T-helper 1 cell treated with Interleukin-12 subunit alpha and Interleukin-12 subunit beta and Interleukin-4 antibody, amounts not matched to agents 30 μg/mL and 1 μg/mL, for 36 hours (primary cell): Measurements from ENCODE around the gene KRTAP4-11.
"Not testable (repeated sequence)": the region's sequence is repeated elsewhere in the genome, so short reads cannot be mapped to it uniquely, and the experiment has no call there.

Experiments used
- H3K27ac Mint-ChIP-seq: one replicate; pipeline ENCODE4 v1.8.0; 2021; ENCODE audit warnings: mild to moderate bottlenecking, mixed read lengths
- H3K27me3 Mint-ChIP-seq: one replicate; pipeline ENCODE4 v1.8.0; 2021; ENCODE audit warnings: low read depth, mixed read lengths
- H3K36me3 Mint-ChIP-seq: one replicate; pipeline ENCODE4 v1.8.0; 2021; ENCODE audit warnings: low read depth, mixed read lengths
- H3K4me1 Mint-ChIP-seq: one replicate; pipeline ENCODE4 v1.8.0; 2021; ENCODE audit warnings: low read depth, mixed read lengths
- H3K4me3 Mint-ChIP-seq: one replicate; pipeline ENCODE4 v1.8.0; 2021; ENCODE audit warnings: mild to moderate bottlenecking, moderate library complexity, mixed read lengths
- H3K9me3 Mint-ChIP-seq: one replicate; pipeline ENCODE4 v1.8.0; 2021; ENCODE audit warnings: mixed read lengths

KRTAP4-11 gene

GRCh38 chr17:41111151-41111885 is 6.9 kb downstream of the KRTAP4-11 start:
- peaks cover 5% of the 10 kb centered on the region for H3K27me3 Mint-ChIP-seq

GRCh38 chr17:41108728-41109386 is 9.3 kb downstream of the KRTAP4-11 start:
- not testable (repeated sequence) for H3K27ac Mint-ChIP-seq, H3K4me1 Mint-ChIP-seq, H3K36me3 Mint-ChIP-seq, H3K9me3 Mint-ChIP-seq, H3K4me3 Mint-ChIP-seq, H3K27me3 Mint-ChIP-seq

More at GRCh38 chr17:41111151-41111885, 6.9 kb downstream of the KRTAP4-11 start:
- H3K4me1 Mint-ChIP-seq: no peaks in the 10 kb centered on the region
- no peak overlapping the region for H3K4me3 Mint-ChIP-seq
- H3K9me3 Mint-ChIP-seq: peaks cover 6% of the 10 kb centered on the region
- no peak overlapping the region for H3K27ac Mint-ChIP-seq
- no peaks in the 10 kb centered on the region for H3K36me3 Mint-ChIP-seq

GRCh38 chr17:41107941-41108450 is 10.2 kb downstream of the KRTAP4-11 start:
- H3K9me3 Mint-ChIP-seq: peaks cover 6% of the 10 kb centered on the region
- H3K4me3 Mint-ChIP-seq: no peak overlapping the region
- no peak overlapping the region for H3K27ac Mint-ChIP-seq
- H3K36me3 Mint-ChIP-seq: no peaks in the 10 kb centered on the region
- no peaks in the 10 kb centered on the region for H3K4me1 Mint-ChIP-seq
- H3K27me3 Mint-ChIP-seq: peaks cover 8% of the 10 kb centered on the region

- H3K27ac Mint-ChIP-seq, H3K4me3 Mint-ChIP-seq, H3K36me3 Mint-ChIP-seq, H3K27me3 Mint-ChIP-seq, H3K9me3 Mint-ChIP-seq, H3K4me1 Mint-ChIP-seq: not testable (repeated sequence)
These were observed 12.8 kb downstream of the KRTAP4-11 start, which contains the start of gene KRTAP4-9 for GRCh38 chr17:41105347-41105746. Gene KRTAP4-9 (plus strand): TSS chr17:41105389. CDS start chr17:41105389, 0 bp downstream.

- H3K36me3 Mint-ChIP-seq, H3K27ac Mint-ChIP-seq, H3K27me3 Mint-ChIP-seq, H3K4me3 Mint-ChIP-seq, H3K9me3 Mint-ChIP-seq, H3K4me1 Mint-ChIP-seq: not testable (repeated sequence)
These were observed 13.7 kb downstream of the KRTAP4-11 start for GRCh38 chr17:41104386-41105038.

- Mint-ChIP-seq H3K27me3 (peaks cover 3% of the 10 kb centered on the region), H3K27ac (no peak overlapping the region), H3K9me3 (no peaks in the 10 kb centered on the region), H3K36me3 (no peaks in the 10 kb centered on the region), H3K4me3 (no peak overlapping the region), H3K4me1 (no peaks in the 10 kb centered on the region)
These were observed 14.3 kb downstream of the KRTAP4-11 start for GRCh38 chr17:41103896-41104295.

GRCh38 chr17:41101586-41102259 is 16.4 kb downstream of the KRTAP4-11 start, which contains the start of gene KRTAP4-16:
Gene KRTAP4-16 (minus strand): TSS chr17:41102209. CDS start chr17:41102209, 0 bp downstream.
- Mint-ChIP-seq H3K9me3 (no peaks in the 10 kb centered on the region), H3K4me1 (no peaks in the 10 kb centered on the region), H3K4me3 (no peak within 1 kb of the TSS), H3K36me3 (no peaks in the 10 kb centered on the region), H3K27ac (no peak within 1 kb of the TSS), H3K27me3 (peaks cover 3% of the 10 kb centered on the region)

- H3K27ac Mint-ChIP-seq, H3K27me3 Mint-ChIP-seq, H3K4me3 Mint-ChIP-seq, H3K4me1 Mint-ChIP-seq, H3K9me3 Mint-ChIP-seq, H3K36me3 Mint-ChIP-seq: not testable (repeated sequence)
These were observed 18.3 kb downstream of the KRTAP4-11 start for GRCh38 chr17:41099682-41100480.

- Mint-ChIP-seq H3K36me3 (no peaks in the 10 kb centered on the region), H3K4me3 (no peak overlapping the region), H3K9me3 (no peaks in the 10 kb centered on the region), H3K27ac (no peak overlapping the region), H3K4me1 (no peaks in the 10 kb centered on the region), H3K27me3 (peaks cover 3% of the 10 kb centered on the region)
These were observed 19.7 kb downstream of the KRTAP4-11 start for GRCh38 chr17:41098481-41098880.

GRCh38 chr17:41098042-41098441 is 20.1 kb downstream of the KRTAP4-11 start, which contains the start of gene KRTAP4-8:
Gene KRTAP4-8 (minus strand): TSS chr17:41098142. CDS start chr17:41098084, 58 bp downstream.
- peaks cover 1% of the 10 kb centered on the region for H3K9me3 Mint-ChIP-seq
- no peak within 1 kb of the TSS for H3K27ac Mint-ChIP-seq
- no peaks in the 10 kb centered on the region for H3K36me3 Mint-ChIP-seq
- H3K27me3 Mint-ChIP-seq: peaks cover 3% of the 10 kb centered on the region
- no peak within 1 kb of the TSS for H3K4me3 Mint-ChIP-seq
- H3K4me1 Mint-ChIP-seq: no peaks in the 10 kb centered on the region

GRCh38 chr17:41096055-41096454 is 22.1 kb downstream of the KRTAP4-11 start:
- peaks cover 5% of the 10 kb centered on the region for H3K9me3 Mint-ChIP-seq
- H3K4me1 Mint-ChIP-seq: no peaks in the 10 kb centered on the region
- H3K27me3 Mint-ChIP-seq: peaks cover 3% of the 10 kb centered on the region
- H3K27ac Mint-ChIP-seq: no peak overlapping the region
- H3K36me3 Mint-ChIP-seq: no peaks in the 10 kb centered on the region
- no peak overlapping the region for H3K4me3 Mint-ChIP-seq

GRCh38 chr17:41088760-41089352 is 29.3 kb downstream of the KRTAP4-11 start:
- not testable (repeated sequence) for H3K36me3 Mint-ChIP-seq, H3K27ac Mint-ChIP-seq, H3K9me3 Mint-ChIP-seq, H3K4me1 Mint-ChIP-seq, H3K4me3 Mint-ChIP-seq
- peaks cover 11% of the 10 kb centered on the region for H3K27me3 Mint-ChIP-seq

- H3K4me1 Mint-ChIP-seq, H3K36me3 Mint-ChIP-seq, H3K27me3 Mint-ChIP-seq, H3K4me3 Mint-ChIP-seq, H3K27ac Mint-ChIP-seq, H3K9me3 Mint-ChIP-seq: not testable (repeated sequence)
These were observed 33.9 kb downstream of the KRTAP4-11 start, which contains the start of gene KRTAP4-7 for GRCh38 chr17:41084100-41084856. Gene KRTAP4-7 (plus strand): TSS chr17:41084150. CDS start chr17:41084207, 57 bp downstream.
